Peyer's patch (tissue), 4 donors: Measurements from ENCODE around the gene SMARCA2.

Source experiments
- CTCF ChIP-seq, 6 experiments: fragments of 450-650 bp in 4 of 6; fragments of 200-600 bp in 2 of 6; sonication (generic) in 1 of 6; IDR thresholded peaks; one replicate each; pipeline ENCODE4 v1.5.1; 2017 to 2019; ENCODE audit warnings: antibody characterized with exemption in 6 of 6, mild to moderate bottlenecking in 3 of 6, moderate library complexity in 1 of 6
- POLR2A ChIP-seq, 2 donors: fragments of 450-650 bp; IDR thresholded peaks; one replicate each; pipeline ENCODE4 v1.5.1; 2017; ENCODE audit warnings: antibody characterized with exemption in 2 of 2, mild to moderate bottlenecking in 2 of 2, moderate library complexity in 2 of 2

- no peak for TF ChIP-seq POLR2A (IDR thresholded peaks at IDR 0.05)
- TF ChIP-seq CTCF (IDR thresholded peaks at IDR 0.05), result peak; percentile 40 to 73 (median 64)
These were observed 72.6 kb downstream of the SMARCA2 start for GRCh38 chr9:2087500-2088313.
